Mucosa of stomach (tissue), 1 donor: ENCODE results near the gene MLXIP.
"Not testable (repeated sequence)": the region's sequence is repeated elsewhere in the genome, so short reads cannot be mapped to it uniquely, and the experiment has no call there.

Experiments used
- H3K27me3 ChIP-seq: one replicate; pipeline ENCODE4 v1.7.0; 2013; ENCODE audit warnings: mild to moderate bottlenecking, low read length; ENCODE audit not compliant: control insufficient read depth, insufficient read depth
- H3K36me3 ChIP-seq: one replicate; pipeline ENCODE4 v1.7.0; 2013; ENCODE audit warnings: low read length; ENCODE audit not compliant: control insufficient read depth, insufficient read depth
- H3K4me1 ChIP-seq: one replicate; pipeline ENCODE4 v1.7.0; 2013; ENCODE audit warnings: mild to moderate bottlenecking, low read length; ENCODE audit not compliant: control insufficient read depth, insufficient read depth
- H3K4me3 ChIP-seq: one replicate; pipeline ENCODE4 v1.7.0; 2013; ENCODE audit warnings: low read length
- H3K9ac ChIP-seq: one replicate; pipeline ENCODE4 v1.7.0; 2013; ENCODE audit warnings: mild to moderate bottlenecking, low read length, moderate library complexity
- H3K9me3 ChIP-seq: one replicate; pipeline ENCODE4 v1.7.0; 2013; ENCODE audit warnings: mild to moderate bottlenecking, low read length, moderate library complexity; ENCODE audit not compliant: control insufficient read depth
- donor health status: Pancreatic carcinoma.

The MLXIP gene

DNA sequence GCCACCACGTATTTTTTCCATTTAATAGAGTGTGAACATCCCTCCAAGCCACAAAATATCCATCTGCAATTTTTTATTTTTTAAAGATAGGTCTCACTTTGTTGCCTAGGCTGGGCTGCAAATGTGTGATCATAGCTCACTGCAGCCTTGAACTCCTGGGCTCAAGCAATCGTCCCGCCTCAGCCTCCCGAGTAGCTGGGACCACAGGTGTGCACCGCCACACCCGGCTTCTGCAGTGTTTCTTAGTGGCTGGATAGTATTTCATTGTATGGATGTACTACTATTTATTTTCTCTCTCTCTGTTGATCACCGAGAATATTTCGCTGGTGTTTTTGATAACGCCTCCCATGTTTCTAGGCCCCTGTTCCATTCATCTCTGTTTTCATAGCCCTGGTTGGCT is 17.5 kb downstream of the MLXIP start:
- Histone ChIP-seq H3K9ac (peak overlapping the region; percentile 22), H3K4me1 (peaks cover 94% of the 10 kb centered on the region), H3K4me3 (no peak overlapping the region), H3K36me3 (no peaks in the 10 kb centered on the region), H3K27me3 (no peaks in the 10 kb centered on the region), H3K9me3 (no peaks in the 10 kb centered on the region)

GRCh38 chr12:122096591-122097149 is 18.1 kb downstream of the MLXIP start:
- Histone ChIP-seq H3K4me1 (peaks cover 89% of the 10 kb centered on the region), H3K4me3 (no peak overlapping the region), H3K36me3 (no peaks in the 10 kb centered on the region), H3K9me3 (no peaks in the 10 kb centered on the region), H3K9ac (peak overlapping the region; percentile 22), H3K27me3 (no peaks in the 10 kb centered on the region)

- Histone ChIP-seq H3K9ac (peak overlapping the region; percentile 45), H3K4me1 (peaks cover 82% of the 10 kb centered on the region), H3K27me3 (no peaks in the 10 kb centered on the region), H3K4me3 (no peak overlapping the region), H3K9me3 (no peaks in the 10 kb centered on the region), H3K36me3 (no peaks in the 10 kb centered on the region)
Observed at GRCh38 chr12:122097584-122097926, 19.0 kb downstream of the MLXIP start.

DNA sequence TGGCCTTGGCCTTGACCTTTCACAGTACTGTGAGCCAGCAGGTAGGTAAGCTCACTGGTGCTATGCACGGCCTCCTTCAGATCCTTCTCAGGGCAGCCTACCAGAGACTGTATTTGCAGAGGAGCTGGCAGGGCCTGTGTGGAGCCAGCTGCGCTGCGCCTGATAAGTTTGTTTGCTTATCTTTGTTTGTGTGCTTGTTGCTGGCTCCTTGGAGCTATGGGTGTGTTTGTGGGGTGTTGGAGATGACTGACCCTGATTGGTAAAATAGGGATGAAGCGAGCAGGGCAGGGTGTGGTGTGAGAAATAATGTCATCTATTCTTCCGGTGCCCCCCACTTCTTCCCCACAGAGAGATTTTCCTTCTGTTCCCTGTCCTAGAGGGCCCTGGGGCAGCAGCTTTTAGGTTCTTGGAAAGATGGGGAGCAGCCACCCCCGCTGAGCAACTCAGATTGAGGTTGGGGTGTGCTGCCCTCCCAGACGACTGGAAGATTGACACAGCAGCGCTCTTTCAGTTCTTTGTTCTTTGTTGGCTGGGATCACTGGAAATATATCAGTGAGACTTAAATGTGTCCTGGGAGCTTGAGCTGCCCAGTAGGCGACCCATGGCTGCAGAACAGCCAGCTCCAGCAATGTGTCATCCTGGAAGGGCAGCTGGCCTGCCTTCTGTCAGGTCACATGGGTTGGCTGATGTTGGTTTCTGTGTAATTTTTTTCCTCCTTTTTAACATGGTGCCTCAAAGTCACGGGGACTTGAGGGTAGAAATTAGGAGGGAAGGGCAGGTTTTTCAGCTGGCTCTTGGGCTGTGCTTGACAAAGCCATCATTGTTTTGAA is 19.6 kb downstream of the MLXIP start:
- Histone ChIP-seq H3K36me3 (no peaks in the 10 kb centered on the region), H3K4me1 (peaks cover 76% of the 10 kb centered on the region), H3K9me3 (no peaks in the 10 kb centered on the region), H3K9ac (peak overlapping the region; percentile 45), H3K27me3 (no peaks in the 10 kb centered on the region), H3K4me3 (no peak overlapping the region)

GRCh38 chr12:122099280-122099749 is 20.8 kb downstream of the MLXIP start:
- H3K4me1 ChIP-seq = peaks cover 65% of the 10 kb centered on the region

GRCh38 chr12:122099856-122100255 is 21.3 kb downstream of the MLXIP start:
- Histone ChIP-seq H3K9ac (no peak overlapping the region), H3K27me3 (no peaks in the 10 kb centered on the region), H3K4me1 (peaks cover 65% of the 10 kb centered on the region), H3K36me3 (no peaks in the 10 kb centered on the region), H3K4me3 (no peak overlapping the region), H3K9me3 (no peaks in the 10 kb centered on the region)

More at GRCh38 chr12:122099280-122099749, 20.8 kb downstream of the MLXIP start:
- H3K9me3 ChIP-seq = no peaks in the 10 kb centered on the region
- no peak overlapping the region for H3K4me3 ChIP-seq
- H3K27me3 ChIP-seq = no peaks in the 10 kb centered on the region
- peak overlapping the region; percentile 45 for H3K9ac ChIP-seq
- H3K36me3 ChIP-seq = no peaks in the 10 kb centered on the region

GRCh38 chr12:122100568-122100967 is 22.0 kb downstream of the MLXIP start:
- H3K4me1 ChIP-seq = peaks cover 66% of the 10 kb centered on the region
- no peaks in the 10 kb centered on the region for H3K36me3 ChIP-seq
- H3K27me3 ChIP-seq = no peaks in the 10 kb centered on the region
- no peaks in the 10 kb centered on the region for H3K9me3 ChIP-seq
- no peak overlapping the region for H3K9ac ChIP-seq
- no peak overlapping the region for H3K4me3 ChIP-seq

- Histone ChIP-seq H3K36me3 (no peaks in the 10 kb centered on the region), H3K9me3 (no peaks in the 10 kb centered on the region), H3K27me3 (no peaks in the 10 kb centered on the region), H3K4me1 (peaks cover 68% of the 10 kb centered on the region), H3K4me3 (no peak overlapping the region), H3K9ac (no peak overlapping the region)
Observed at GRCh38 chr12:122102331-122102730, 23.8 kb downstream of the MLXIP start.

DNA sequence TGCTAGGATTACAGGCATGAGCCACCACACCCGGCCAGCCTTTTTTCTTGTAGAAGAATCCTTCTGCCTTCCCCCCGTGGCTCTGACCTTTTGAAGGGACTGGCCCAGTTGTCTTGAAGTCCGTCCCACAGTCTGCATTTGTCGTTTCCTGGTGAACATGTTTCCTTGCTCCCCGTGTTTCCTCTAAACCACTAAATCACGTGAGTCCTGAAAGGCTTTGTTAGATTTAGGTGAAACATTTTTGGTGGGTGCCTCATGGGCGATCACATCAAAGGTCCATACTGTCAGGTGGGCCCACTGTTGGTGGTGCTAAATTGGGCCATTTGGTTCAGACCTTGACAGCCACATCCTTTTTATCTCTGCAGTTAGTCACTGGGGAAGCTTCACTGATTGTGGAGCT is 26.3 kb downstream of the MLXIP start:
- H3K4me3 ChIP-seq = no peak overlapping the region
- no peaks in the 10 kb centered on the region for H3K27me3 ChIP-seq
- no peaks in the 10 kb centered on the region for H3K36me3 ChIP-seq
- no peaks in the 10 kb centered on the region for H3K9me3 ChIP-seq
- H3K9ac ChIP-seq = no peak overlapping the region
- H3K4me1 ChIP-seq = peaks cover 68% of the 10 kb centered on the region

- H3K9me3 ChIP-seq, H3K36me3 ChIP-seq, H3K27me3 ChIP-seq, H3K4me3 ChIP-seq, H3K9ac ChIP-seq: not testable (repeated sequence)
- H3K4me1 ChIP-seq = peaks cover 64% of the 10 kb centered on the region
Observed at GRCh38 chr12:122105496-122105895, 26.9 kb downstream of the MLXIP start.

- Histone ChIP-seq H3K4me3 (no peak overlapping the region), H3K9ac (no peak overlapping the region), H3K4me1 (peaks cover 61% of the 10 kb centered on the region), H3K36me3 (no peaks in the 10 kb centered on the region), H3K27me3 (no peaks in the 10 kb centered on the region), H3K9me3 (no peaks in the 10 kb centered on the region)
Observed at GRCh38 chr12:122106843-122107242, 28.3 kb downstream of the MLXIP start.

GRCh38 chr12:122107261-122107660 is 28.7 kb downstream of the MLXIP start:
- Histone ChIP-seq H3K9me3 (no peaks in the 10 kb centered on the region), H3K27me3 (no peaks in the 10 kb centered on the region), H3K9ac (no peak overlapping the region), H3K36me3 (no peaks in the 10 kb centered on the region), H3K4me1 (peaks cover 64% of the 10 kb centered on the region), H3K4me3 (no peak overlapping the region)
